Stomach (tissue), 9 donors: ENCODE results near the gene SLC38A3. TPM values are rescaled to one million over a fixed set of nuclear protein-coding genes. Genes with fewer than 3 reads are reported as not detected.

Experiments
- DNase-seq, 2 donors: peaks; one replicate each; pipeline versions ENCODE4 v3.0.0 to v3.0.0-alpha.2; 2013 to 2019
- H3K27ac ChIP-seq, 5 donors: fragments of 200-600 bp in 4 of 5; sonication (generic) in 4 of 5; one replicate each; pipeline ENCODE4 v1.5.1; 2013 to 2019; ENCODE audit warnings: mild to moderate bottlenecking in 1 of 5, moderate library complexity in 1 of 5
- H3K27me3 ChIP-seq, 3 donors: fragments of 200-600 bp; sonication (generic); one replicate each; pipeline ENCODE4 v1.5.1; 2017 to 2019; ENCODE audit warnings: mixed run types in 1 of 3
- H3K36me3 ChIP-seq, 4 donors: fragments of 200-600 bp; sonication (generic); 1 replicate in 3 of 4; 2 replicates in 1 of 4; pipeline ENCODE4 v1.5.1; 2016 to 2019
- H3K4me1 ChIP-seq, 4 donors: fragments of 200-600 bp; sonication (generic); one replicate each; pipeline ENCODE4 v1.5.1; 2016 to 2019
- H3K4me3 ChIP-seq, 4 donors: fragments of 200-600 bp; sonication (generic) in 3 of 4; one replicate each; pipeline ENCODE4 v1.5.1; 2016 to 2019; ENCODE audit warnings: mild to moderate bottlenecking in 1 of 4
- H3K9me3 ChIP-seq, 4 donors: fragments of 200-600 bp; sonication (generic); one replicate each; pipeline ENCODE4 v1.5.1; 2016 to 2019
- CTCF ChIP-seq, 7 experiments: fragments of 450-650 bp in 4 of 7; fragments of 200-600 bp in 3 of 7; sonication (generic) in 3 of 7; IDR thresholded peaks; one replicate each; pipeline ENCODE4 v1.5.1; 2016 to 2019; ENCODE audit warnings: antibody characterized with exemption in 7 of 7, control low read depth in 2 of 7, mild to moderate bottlenecking in 1 of 7
- EP300 ChIP-seq: sonication (generic); formaldehyde crosslinking; IDR thresholded peaks from one replicate; pipeline ENCODE4 v1.6.1; 2017; ENCODE audit warnings: antibody characterized with exemption
- POLR2A ChIP-seq, 4 donors: fragments of 450-650 bp; IDR thresholded peaks; one replicate each; pipeline ENCODE4 v1.6.1; 2016; ENCODE audit warnings: antibody characterized with exemption in 4 of 4, control low read depth in 2 of 4, mild to moderate bottlenecking in 1 of 4, moderate library complexity in 1 of 4
- POLR2AphosphoS5 ChIP-seq, 3 donors: sonication (generic); formaldehyde crosslinking; IDR thresholded peaks; one replicate each; pipeline ENCODE4 v1.6.1; 2016; ENCODE audit warnings: antibody characterized with exemption in 3 of 3
- WGBS, 5 donors: extraction: QIAGEN DNeasy Blood & Tissue Kit in 3 of 5; methylation state at CpG; one replicate each; pipeline versions ENCODE4 v1.1.5 to v1.1.7; 2013 to 2018; 5-methylcytosine and 5-hydroxymethylcytosine counted together
- intact Hi-C: fragments of 100-400 bp; cut with DNase I; formaldehyde crosslinking; loops from one replicate; pipeline ENCODE4 v1.15.1; 2023; ENCODE audit warnings: low total_unique reads
- polyA plus RNA-seq, 3 donors: library from polyadenylated mRNA; stranded (reverse); fragments of 200-250 nt; gene quantifications; one replicate each; pipeline ENCODE4 v1.2.3, GENCODE V29; 2013
- total RNA-seq, 5 donors: library from RNA; depleted of rRNA; stranded (reverse); fragments of >200 nt; gene quantifications; one replicate each; pipeline versions ENCODE4 v1.1.0 to v1.2.3, GENCODE V29; 2014 to 2016
- donor health status: healthy with polysubstance abuse.
- donor health status: Bipolar disorder and iron deficiency.
- donor health status: healthy.

The SLC38A3 gene
- total and polyA plus RNA-seq, 8 donors: 0.15 to 3.1 (median 1.0) TPM; not detected in 4

GRCh38 chr3:50164984-50165909 lies 39.8 kb upstream of the SLC38A3 start:
- no peaks in the 10 kb centered on the region for H3K27me3 ChIP-seq
- peak overlapping the region in 1 of 4 donors; percentile 18 for H3K4me3 ChIP-seq
- peaks cover 96 to 100% (median 99%) of the 10 kb centered on the region in 4 donors for H3K4me1 ChIP-seq

GRCh38 chr3:50165910-50166538 lies 39.0 kb upstream of the SLC38A3 start:
- intact Hi-C loops: no loop called here
- whole genome bisulfite sequencing, 5 donors: 19 to 27% (median 20%) methylated on average over 11 to 15 of the region's 15 CpGs
- no peak for TF ChIP-seq POLR2A (IDR thresholded peaks at IDR 0.05)
- no peak for TF ChIP-seq POLR2AphosphoS5 (IDR thresholded peaks at IDR 0.05)
- no peak for TF ChIP-seq EP300

More at GRCh38 chr3:50164984-50165909, 39.8 kb upstream of the SLC38A3 start:
- DNase-seq: peak; percentile 43 to 67
- 8 to 29% (median 20%) methylated on average over 5 to 7 of the region's 7 CpGs for WGBS, 5 donors
- TF ChIP-seq CTCF (IDR thresholded peaks at IDR 0.05) (no peak), POLR2A (IDR thresholded peaks at IDR 0.05) (no peak), POLR2AphosphoS5 (IDR thresholded peaks at IDR 0.05) (no peak), EP300 (no peak)
- intact Hi-C loops: no loop called here
- Histone ChIP-seq H3K36me3 (no peaks in the 10 kb centered on the region), H3K27ac (peak overlapping the region; percentile 37 to 90 (median 85)), H3K9me3 (no peaks in the 10 kb centered on the region)

GRCh38 chr3:50166620-50167019 lies 38.5 kb upstream of the SLC38A3 start:
- no peaks in the 10 kb centered on the region for H3K36me3 ChIP-seq
- DNase-seq: no peak
- H3K9me3 ChIP-seq: no peaks in the 10 kb centered on the region
- H3K27ac ChIP-seq: peak overlapping the region in 4 of 5 donors; percentile 78 to 90 (median 86)
- TF ChIP-seq POLR2AphosphoS5 (IDR thresholded peaks at IDR 0.05): no peak
- TF ChIP-seq POLR2A (IDR thresholded peaks at IDR 0.05): no peak
- TF ChIP-seq EP300: no peak
- no peak for TF ChIP-seq CTCF (IDR thresholded peaks at IDR 0.05)
- H3K4me3 ChIP-seq: no peak overlapping the region
- WGBS, 5 donors: 45 to 70% (median 61%) methylated on average over 6 of the region's 6 CpGs
- peaks cover 91 to 99% (median 97%) of the 10 kb centered on the region in 4 donors for H3K4me1 ChIP-seq
- intact Hi-C loops: no loop called here
- H3K27me3 ChIP-seq: no peaks in the 10 kb centered on the region

More at GRCh38 chr3:50165910-50166538, 39.0 kb upstream of the SLC38A3 start:
- Histone ChIP-seq H3K27ac (peak overlapping the region; percentile 37 to 90 (median 85)), H3K4me3 (peak overlapping the region in 1 of 4 donors; percentile 2), H3K9me3 (no peaks in the 10 kb centered on the region), H3K36me3 (no peaks in the 10 kb centered on the region), H3K27me3 (no peaks in the 10 kb centered on the region), H3K4me1 (peaks cover 91 to 99% (median 97%) of the 10 kb centered on the region in 4 donors)
- peak in 1 of 2 donors; percentile 61 for DNase-seq

- Histone ChIP-seq H3K9me3 (no peaks in the 10 kb centered on the region), H3K36me3 (no peaks in the 10 kb centered on the region), H3K4me3 (no peak overlapping the region), H3K27ac (peak overlapping the region; percentile 56 to 90 (median 85)), H3K27me3 (no peaks in the 10 kb centered on the region), H3K4me1 (peaks cover 91 to 99% (median 97%) of the 10 kb centered on the region in 4 donors)
- peak; percentile 48 to 71 for DNase-seq
- TF ChIP-seq POLR2A (IDR thresholded peaks at IDR 0.05): no peak
- no peak for TF ChIP-seq CTCF (IDR thresholded peaks at IDR 0.05)
- TF ChIP-seq POLR2AphosphoS5 (IDR thresholded peaks at IDR 0.05): no peak
- no peak for TF ChIP-seq EP300
- intact Hi-C loops: no loop called here
- 36 to 64% (median 44%) methylated on average over 16 of the region's 16 CpGs for WGBS, 5 donors
Observed at GRCh38 chr3:50167069-50167840, 37.8 kb upstream of the SLC38A3 start.
